Activated CD8-positive, alpha-beta memory T cell treated with anti-CD3 and anti-CD28 coated beads, Interleukin-2, amount 10 ng/mL, durations not matched to agents 7 days and 5 days (primary cell): ENCODE results near the gene FANK1. TPM values are rescaled to one million over a fixed set of nuclear protein-coding genes. Genes with fewer than 3 reads are reported as not detected.
"Not testable (repeated sequence)": the region's sequence is repeated elsewhere in the genome, so short reads cannot be mapped to it uniquely, and the experiment has no call there.

Experiments
- ATAC-seq: fragments of 150-1000 bp; cut with Tn5 transposase; one replicate; pipeline ENCODE4 v1.10.0; 2021; ENCODE audit warnings: moderate library complexity
- CTCF ChIA-PET: fragments of 350-600 bp; sonication (Branson Sonifier 250); formaldehyde crosslinking; loops from one replicate; lab custom pipeline; 2021; ENCODE audit warnings: antibody characterized with exemption; lab: Charles Lee
- DNase-seq: peaks from one replicate; pipeline ENCODE4 v3.0.0-alpha.2; 2020
- H3K27ac Mint-ChIP-seq: one replicate; pipeline ENCODE4 v1.8.0; 2021; ENCODE audit warnings: mild to moderate bottlenecking, mixed read lengths
- H3K27me3 Mint-ChIP-seq: one replicate; pipeline ENCODE4 v1.8.0; 2021; ENCODE audit warnings: mixed read lengths
- H3K36me3 Mint-ChIP-seq: one replicate; pipeline ENCODE4 v1.8.0; 2021; ENCODE audit warnings: mild to moderate bottlenecking, mixed read lengths
- H3K4me1 Mint-ChIP-seq: one replicate; pipeline ENCODE4 v1.8.0; 2021; ENCODE audit warnings: mixed read lengths
- H3K4me3 Mint-ChIP-seq: one replicate; pipeline ENCODE4 v1.8.0; 2021; ENCODE audit warnings: mild to moderate bottlenecking, moderate library complexity, mixed read lengths
- H3K9me3 Mint-ChIP-seq: one replicate; pipeline ENCODE4 v1.8.0; 2022; ENCODE audit warnings: low read depth, mixed read lengths
- total RNA-seq, 2 experiments: library from RNA; stranded (reverse); gene quantifications; one replicate each; pipeline ENCODE4 v1.2.3, GENCODE V29; 2021

The FANK1 gene
- total RNA-seq, 2 experiments from 2014 or later: 0.49 TPM; not detected in 1

DNA sequence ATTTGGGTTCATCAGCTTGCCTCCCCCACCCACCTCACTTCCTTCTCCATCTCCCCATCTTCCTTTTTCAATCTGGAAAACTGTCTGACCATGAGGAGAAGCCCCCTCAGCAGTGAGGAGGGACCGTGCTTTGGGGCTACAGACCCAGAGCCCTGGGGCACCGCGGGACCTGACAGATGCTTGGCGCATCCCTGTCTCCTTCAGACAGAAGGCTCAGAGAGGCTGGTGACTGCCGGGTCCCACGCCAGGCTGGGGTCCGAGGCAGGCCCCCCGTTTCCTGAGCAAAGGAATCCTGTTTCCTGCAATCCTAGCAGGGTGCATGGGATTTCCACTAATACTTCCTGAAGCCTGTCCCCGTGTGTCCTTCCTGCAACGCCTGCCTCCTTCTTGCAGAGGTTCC is 147.0 kb downstream of the FANK1 start:
- Mint-ChIP-seq H3K4me3 (no peak overlapping the region), H3K4me1 (peaks cover 6% of the 10 kb centered on the region), H3K9me3 (no peaks in the 10 kb centered on the region), H3K36me3 (no peaks in the 10 kb centered on the region), H3K27me3 (no peaks in the 10 kb centered on the region), H3K27ac (no peak overlapping the region)
- CTCF ChIA-PET: no interaction called here
- no peak for ATAC-seq
- DNase-seq: no peak

DNA sequence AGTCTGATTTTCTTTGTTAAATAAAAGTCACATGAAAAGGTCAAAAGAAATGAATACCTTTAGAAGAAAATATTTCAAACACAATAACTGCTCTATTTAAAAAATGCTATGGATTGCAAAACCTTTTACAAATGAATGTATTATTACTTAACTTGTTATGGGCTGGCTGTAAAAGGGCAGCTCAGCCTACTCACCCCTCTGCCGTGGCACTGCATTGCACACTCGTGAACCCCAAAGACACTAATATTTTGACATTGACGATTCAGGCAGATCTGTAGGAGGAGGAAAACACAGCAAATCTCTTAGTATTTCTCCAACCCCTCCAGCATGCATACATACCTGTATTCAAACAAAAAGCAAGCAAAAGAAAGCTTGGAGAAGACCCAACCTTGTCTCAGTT is 149.5 kb downstream of the FANK1 start:
- CTCF ChIA-PET: no interaction called here
- no peak overlapping the region for H3K4me3 Mint-ChIP-seq
- peaks cover 6% of the 10 kb centered on the region for H3K4me1 Mint-ChIP-seq
- H3K27ac Mint-ChIP-seq: no peak overlapping the region
- no peaks in the 10 kb centered on the region for H3K36me3 Mint-ChIP-seq
- DNase-seq: no peak
- no peaks in the 10 kb centered on the region for H3K9me3 Mint-ChIP-seq
- ATAC-seq: no peak
- H3K27me3 Mint-ChIP-seq: no peaks in the 10 kb centered on the region

DNA sequence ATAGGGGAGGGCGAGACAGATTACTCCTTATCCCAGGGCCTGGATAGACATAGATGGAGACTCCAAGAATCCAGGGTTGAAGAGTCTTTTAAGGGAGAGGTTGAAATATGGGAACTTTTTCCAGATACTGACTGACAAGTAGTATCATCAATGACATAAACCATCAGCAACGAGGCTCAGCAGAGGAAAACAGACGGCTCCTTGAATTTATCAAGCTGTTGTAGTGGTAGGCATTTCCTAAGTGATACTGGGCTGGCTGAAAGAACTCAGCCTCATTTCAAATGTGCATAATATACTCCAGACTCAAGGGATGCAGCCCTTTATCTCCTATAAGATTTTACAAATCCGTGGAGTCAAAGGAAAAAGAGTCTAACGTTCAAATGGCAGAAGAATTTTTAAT is 150.5 kb downstream of the FANK1 start:
- H3K9me3 Mint-ChIP-seq: no peaks in the 10 kb centered on the region
- ATAC-seq (no peak), DNase-seq (no peak)
- H3K4me3 Mint-ChIP-seq: no peak overlapping the region
- no peak overlapping the region for H3K27ac Mint-ChIP-seq
- no peaks in the 10 kb centered on the region for H3K36me3 Mint-ChIP-seq
- H3K4me1 Mint-ChIP-seq: peaks cover 3% of the 10 kb centered on the region
- CTCF ChIA-PET: no interaction called here
- no peaks in the 10 kb centered on the region for H3K27me3 Mint-ChIP-seq

DNA sequence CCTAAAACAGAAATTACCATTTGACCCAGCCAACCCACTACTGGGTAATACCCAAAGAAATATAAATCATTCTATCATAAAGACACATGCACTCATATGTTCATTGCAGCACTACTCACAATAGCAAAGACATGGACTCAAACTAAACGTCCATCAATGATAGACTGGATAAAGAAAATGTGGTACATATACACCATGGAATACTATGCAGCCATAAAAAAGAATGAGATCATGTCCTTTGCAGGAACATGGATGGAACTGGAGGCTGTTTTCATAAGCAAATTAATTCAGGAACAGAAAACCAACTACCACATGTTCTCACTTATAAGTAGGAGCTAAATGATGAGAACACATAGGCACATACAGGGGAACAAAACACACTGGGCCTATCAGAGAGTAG is 151.4 kb downstream of the FANK1 start:
- DNase-seq, H3K9me3 Mint-ChIP-seq, H3K27me3 Mint-ChIP-seq, CTCF ChIA-PET, ATAC-seq, H3K36me3 Mint-ChIP-seq, H3K27ac Mint-ChIP-seq, H3K4me1 Mint-ChIP-seq, H3K4me3 Mint-ChIP-seq: not testable (repeated sequence)

DNA sequence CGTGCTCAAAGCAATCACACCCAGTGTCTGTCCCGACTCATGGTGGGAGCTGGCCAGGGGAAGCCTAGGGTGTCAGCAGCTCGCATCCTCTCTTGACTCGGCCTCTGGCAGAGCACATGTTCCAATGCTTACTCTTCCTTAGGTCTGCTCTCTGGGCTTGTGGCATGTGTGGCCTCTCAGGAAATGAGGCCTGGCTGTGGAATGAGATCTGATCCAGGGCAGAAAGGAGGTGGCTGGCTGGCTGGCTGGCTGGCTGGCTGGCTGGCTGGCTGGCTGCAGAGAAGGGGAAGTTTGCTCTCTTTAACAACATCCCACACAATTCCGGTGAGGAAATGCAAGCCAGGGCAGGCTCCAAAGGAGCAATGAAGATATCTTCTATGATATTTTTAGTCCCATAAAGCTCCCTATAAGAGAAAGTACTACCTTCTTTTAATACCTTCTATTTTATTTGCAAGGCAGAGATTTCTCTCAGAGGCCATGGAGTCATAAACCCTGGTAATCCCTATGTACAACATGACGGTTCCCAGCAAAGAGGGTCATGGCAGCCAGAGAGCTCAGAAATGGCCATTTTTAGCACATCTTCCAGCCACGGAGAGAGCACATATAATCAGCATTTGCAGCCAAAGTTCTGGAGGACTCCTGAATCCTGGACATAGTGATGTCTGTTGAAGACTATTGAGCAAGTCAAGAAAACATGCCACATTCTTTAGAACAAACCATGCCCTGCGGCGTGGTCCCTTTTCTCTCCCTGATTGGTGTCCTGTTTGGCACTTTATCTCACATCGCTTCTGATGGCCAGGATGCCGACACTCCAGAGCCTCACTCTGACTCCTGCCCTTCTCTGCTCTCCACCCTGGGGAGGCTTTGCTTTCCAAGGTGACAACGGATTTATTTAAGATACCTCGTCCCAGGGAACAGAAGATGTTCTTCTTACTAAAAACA is 153.7 kb downstream of the FANK1 start:
- CTCF ChIA-PET: no interaction called here
- no peaks in the 10 kb centered on the region for H3K4me1 Mint-ChIP-seq
- H3K27me3 Mint-ChIP-seq: no peaks in the 10 kb centered on the region

DNA sequence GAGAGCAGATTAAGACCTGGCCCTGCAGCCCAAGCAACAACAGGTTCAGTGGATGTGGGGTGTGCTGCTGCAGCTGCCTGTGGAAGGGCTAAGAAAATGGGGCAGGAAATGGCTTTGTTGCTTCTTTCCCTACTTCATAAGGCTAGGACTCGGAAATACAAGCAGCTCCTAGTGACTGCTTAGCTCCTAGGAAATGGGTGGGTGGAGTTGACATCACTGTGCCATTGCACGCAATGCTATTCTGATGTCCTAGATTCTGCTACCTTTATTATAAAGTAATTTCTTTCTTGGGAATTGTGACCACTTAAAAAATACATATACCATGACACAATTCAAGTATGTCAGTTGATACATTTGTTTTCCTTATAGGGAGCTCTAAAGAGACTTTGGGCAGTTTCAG is 155.8 kb downstream of the FANK1 start:
- no peak overlapping the region for H3K27ac Mint-ChIP-seq
- H3K36me3 Mint-ChIP-seq: no peaks in the 10 kb centered on the region
- CTCF ChIA-PET: no interaction called here
- no peaks in the 10 kb centered on the region for H3K9me3 Mint-ChIP-seq
- DNase-seq: no peak
- ATAC-seq: no peak
- H3K27me3 Mint-ChIP-seq: no peaks in the 10 kb centered on the region
- H3K4me1 Mint-ChIP-seq: no peaks in the 10 kb centered on the region
- H3K4me3 Mint-ChIP-seq: no peak overlapping the region

More for the DNA sequence above, 153.7 kb downstream of the FANK1 start:
- DNase-seq (no peak), ATAC-seq (no peak)
- Mint-ChIP-seq H3K9me3 (no peaks in the 10 kb centered on the region), H3K27ac (no peak overlapping the region), H3K4me3 (no peak overlapping the region), H3K36me3 (no peaks in the 10 kb centered on the region)

DNA sequence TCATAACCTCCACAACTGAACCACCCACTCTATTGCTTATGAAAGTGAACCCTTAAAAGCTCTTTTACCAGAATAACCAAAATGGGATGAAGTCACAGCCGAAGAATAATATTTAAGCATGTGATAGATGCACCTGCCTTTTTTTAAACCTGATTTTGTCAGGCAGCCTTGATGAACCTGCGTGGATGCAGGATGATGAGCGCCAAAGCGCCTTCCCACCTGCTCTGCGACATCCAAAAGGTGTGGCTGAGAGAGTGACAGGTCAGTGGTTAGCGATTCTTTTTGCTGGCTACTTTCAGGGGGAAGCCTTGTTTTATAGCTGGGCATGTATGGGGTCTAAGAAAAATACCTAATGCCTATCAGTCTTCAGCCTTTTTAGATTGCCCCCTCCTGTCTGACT is 157.8 kb downstream of the FANK1 start:
- Mint-ChIP-seq H3K4me3 (no peak overlapping the region), H3K36me3 (no peaks in the 10 kb centered on the region), H3K4me1 (no peaks in the 10 kb centered on the region), H3K9me3 (no peaks in the 10 kb centered on the region), H3K27me3 (no peaks in the 10 kb centered on the region), H3K27ac (no peak overlapping the region)
- DNase-seq: no peak
- no peak for ATAC-seq
- CTCF ChIA-PET: no interaction called here

DNA sequence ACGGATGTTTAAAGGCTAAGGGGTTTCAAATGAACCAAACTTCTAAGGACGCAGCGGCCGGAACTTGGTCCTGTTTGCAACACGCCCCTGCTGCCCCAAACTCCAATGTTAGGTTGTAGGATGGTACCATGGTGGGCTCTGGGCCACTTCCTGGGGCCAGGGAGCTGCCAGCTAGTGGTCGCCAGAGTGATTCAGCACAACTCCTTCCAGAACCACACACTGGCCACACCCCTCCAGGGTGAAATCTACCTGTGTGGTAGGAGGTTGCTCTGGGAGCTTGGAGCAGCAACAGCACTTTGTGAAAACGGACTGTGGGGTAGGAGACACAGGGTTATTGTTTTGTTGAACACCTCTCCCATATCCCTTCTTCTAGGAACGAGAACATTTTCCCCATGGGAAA is 161.1 kb downstream of the FANK1 start:
- Mint-ChIP-seq H3K4me1 (no peaks in the 10 kb centered on the region), H3K27ac (no peak overlapping the region), H3K4me3 (no peak overlapping the region), H3K27me3 (no peaks in the 10 kb centered on the region), H3K36me3 (no peaks in the 10 kb centered on the region), H3K9me3 (no peaks in the 10 kb centered on the region)
- DNase-seq: no peak
- no peak for ATAC-seq
- CTCF ChIA-PET: no interaction called here

DNA sequence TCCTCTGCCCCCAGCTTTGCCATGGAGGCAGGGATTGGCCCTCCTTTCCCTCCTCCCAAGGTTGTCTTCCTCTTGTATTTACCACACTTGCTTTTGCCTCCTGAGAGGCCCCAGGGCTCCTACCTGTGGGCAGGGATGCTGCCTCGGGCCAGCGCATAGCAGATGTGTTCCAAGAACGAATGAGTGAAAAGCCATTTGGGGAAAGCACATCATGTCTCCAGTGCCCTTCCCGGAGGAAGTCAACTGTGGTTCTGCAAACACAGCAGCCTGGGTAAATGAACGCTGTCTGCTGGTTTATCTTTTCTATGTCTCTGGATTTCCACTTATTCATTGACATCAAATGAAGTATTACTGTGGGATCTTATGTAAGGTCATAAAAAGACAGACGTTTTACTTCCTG is 161.7 kb downstream of the FANK1 start:
- Mint-ChIP-seq H3K4me1 (no peaks in the 10 kb centered on the region), H3K27ac (no peak overlapping the region), H3K27me3 (no peaks in the 10 kb centered on the region), H3K9me3 (no peaks in the 10 kb centered on the region), H3K4me3 (no peak overlapping the region), H3K36me3 (no peaks in the 10 kb centered on the region)
- ATAC-seq: no peak
- DNase-seq: no peak
- CTCF ChIA-PET: no interaction called here

DNA sequence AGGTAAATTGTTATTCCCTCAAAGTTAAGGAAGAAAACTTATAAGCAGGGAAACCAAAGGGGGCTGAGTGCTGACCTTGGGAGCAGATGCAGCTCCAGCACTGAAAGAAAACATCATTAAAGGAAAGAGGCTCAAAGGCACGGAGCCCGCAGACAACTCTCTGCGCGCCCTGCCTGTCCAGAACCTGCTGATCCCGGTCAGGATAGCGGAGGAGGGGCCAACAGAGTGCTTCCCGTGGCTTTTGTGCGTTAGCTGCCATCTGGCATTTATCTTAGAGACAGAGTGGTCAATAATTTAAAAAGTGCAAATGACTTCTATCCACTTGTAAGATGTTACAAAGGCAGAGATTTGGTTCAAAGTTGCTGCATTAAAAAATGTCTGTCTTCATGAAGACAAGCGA is 162.1 kb downstream of the FANK1 start:
- CTCF ChIA-PET: no interaction called here
- Mint-ChIP-seq H3K4me1 (no peaks in the 10 kb centered on the region), H3K4me3 (no peak overlapping the region), H3K36me3 (no peaks in the 10 kb centered on the region), H3K9me3 (no peaks in the 10 kb centered on the region), H3K27ac (no peak overlapping the region), H3K27me3 (no peaks in the 10 kb centered on the region)
- ATAC-seq: no peak
- DNase-seq: no peak

Other genes with a start within 250 kb of the FANK1 start
- gene TEX36, start 213.4 kb upstream of the FANK1 start, total RNA-seq: not detected
- gene EDRF1, start 176.9 kb upstream of the FANK1 start, total RNA-seq: 10 to 100 TPM; 36.6 to 38.3 TPM
- not detected for gene MMP21, start 120.7 kb upstream of the FANK1 start, total RNA-seq
- 10 to 100 TPM; 43.8 to 57.9 TPM for gene UROS, start 73.3 kb upstream of the FANK1 start, total RNA-seq
- gene BCCIP, start 73.0 kb upstream of the FANK1 start, total RNA-seq: 10 to 100 TPM; 53.1 to 77.0 TPM
- gene DHX32, start 15.3 kb upstream of the FANK1 start, total RNA-seq: 10 to 100 TPM; 12.1 to 16.0 TPM